Tibial nerve (tissue), 4 donors: ENCODE measurements around the gene ZNF518B. TPM values are rescaled to one million over a fixed set of nuclear protein-coding genes. Genes with fewer than 3 reads are reported as not detected.
"Not testable (repeated sequence)": the region's sequence is repeated elsewhere in the genome, so short reads cannot be mapped to it uniquely, and the experiment has no call there.

Experiments used
- DNase-seq, 2 donors: peaks; one replicate each; pipeline ENCODE4 v3.0.0-alpha.2; 2019; ENCODE audit warnings: low spot score in 2 of 2
- H3K27ac ChIP-seq, 4 donors: fragments of 200-600 bp; sonication (generic) in 3 of 4; one replicate each; pipeline ENCODE4 v1.5.1; 2017 to 2019; ENCODE audit warnings: mild to moderate bottlenecking in 1 of 4
- H3K27me3 ChIP-seq, 2 donors: fragments of 200-600 bp; sonication (generic) in 1 of 2; one replicate each; pipeline versions ENCODE4 v1.5.1 to v1.6.0; 2017 to 2019
- H3K36me3 ChIP-seq, 3 donors: fragments of 200-600 bp; sonication (generic); one replicate each; pipeline ENCODE4 v1.5.1; 2018 to 2019
- H3K4me1 ChIP-seq, 4 donors: fragments of 200-600 bp; sonication (generic) in 3 of 4; one replicate each; pipeline ENCODE4 v1.5.1; 2017 to 2019
- H3K4me3 ChIP-seq, 4 donors: fragments of 200-600 bp; sonication (generic) in 3 of 4; one replicate each; pipeline ENCODE4 v1.5.1; 2017 to 2019; ENCODE audit warnings: mild to moderate bottlenecking in 1 of 4, moderate library complexity in 1 of 4
- H3K9me3 ChIP-seq, 4 donors: fragments of 200-600 bp; sonication (generic) in 3 of 4; one replicate each; pipeline ENCODE4 v1.5.1; 2017 to 2019
- EP300 ChIP-seq, 2 donors: sonication (generic); formaldehyde crosslinking; IDR thresholded peaks; one replicate each; pipeline ENCODE4 v1.6.1; 2017; ENCODE audit warnings: antibody characterized with exemption in 2 of 2, mild to moderate bottlenecking in 1 of 2
- POLR2A ChIP-seq, 2 donors: fragments of 450-650 bp; IDR thresholded peaks; one replicate each; pipeline ENCODE4 v1.6.1; 2017; ENCODE audit warnings: antibody characterized with exemption in 2 of 2, mild to moderate bottlenecking in 2 of 2, moderate library complexity in 2 of 2
- WGBS, 2 donors: methylation state at CpG; one replicate each; pipeline ENCODE4 v1.1.5; 2018; 5-methylcytosine and 5-hydroxymethylcytosine counted together
- total RNA-seq, 4 donors: library from RNA; depleted of rRNA; stranded (reverse); fragments of >200 nt; gene quantifications; one replicate each; pipeline ENCODE4 v1.1.0, GENCODE V29; 2016
- TF ChIP-seq, protein P1 (sequence below), 5 experiments: fragments of 200-600 bp in 3 of 5; fragments of 450-650 bp in 2 of 5; sonication (generic) in 3 of 5; IDR thresholded peaks; one replicate each; pipeline ENCODE4 v1.5.1; 2016 to 2019; ENCODE audit warnings: antibody characterized with exemption in 5 of 5, mild to moderate bottlenecking in 3 of 5, moderate library complexity in 2 of 5

The ZNF518B gene
- total RNA-seq, 4 donors from 2014 or later: 7.5 to 13.5 (median 10.5) TPM

DNA sequence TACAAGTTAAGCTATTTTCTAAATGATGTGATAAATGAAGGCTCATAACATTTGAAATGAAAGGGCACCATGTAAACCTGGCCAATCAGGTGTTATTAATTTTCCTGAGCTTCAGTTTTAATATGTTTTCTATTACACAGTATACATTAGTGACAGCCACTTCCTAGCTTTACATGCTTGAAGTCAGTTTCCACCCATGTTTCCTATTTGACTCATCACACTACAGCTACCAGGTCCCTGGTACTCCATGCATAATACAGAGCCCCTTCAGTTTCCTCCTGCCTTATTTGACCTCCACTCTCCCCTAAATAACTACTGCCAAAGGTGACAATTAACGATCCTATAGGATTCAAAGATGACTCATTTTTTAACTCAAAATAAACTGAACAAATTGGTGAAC, 18.3 kb downstream of the ZNF518B start:
- Histone ChIP-seq H3K9me3 (peaks cover 0 to 38% (median 6%) of the 10 kb centered on the region in 4 donors), H3K4me1 (no peaks in the 10 kb centered on the region), H3K36me3 (peaks cover 0 to 3% (median 0%) of the 10 kb centered on the region in 3 donors), H3K27ac (no peak overlapping the region), H3K4me3 (no peak overlapping the region), H3K27me3 (no peaks in the 10 kb centered on the region)
- TF ChIP-seq, protein P1, sequence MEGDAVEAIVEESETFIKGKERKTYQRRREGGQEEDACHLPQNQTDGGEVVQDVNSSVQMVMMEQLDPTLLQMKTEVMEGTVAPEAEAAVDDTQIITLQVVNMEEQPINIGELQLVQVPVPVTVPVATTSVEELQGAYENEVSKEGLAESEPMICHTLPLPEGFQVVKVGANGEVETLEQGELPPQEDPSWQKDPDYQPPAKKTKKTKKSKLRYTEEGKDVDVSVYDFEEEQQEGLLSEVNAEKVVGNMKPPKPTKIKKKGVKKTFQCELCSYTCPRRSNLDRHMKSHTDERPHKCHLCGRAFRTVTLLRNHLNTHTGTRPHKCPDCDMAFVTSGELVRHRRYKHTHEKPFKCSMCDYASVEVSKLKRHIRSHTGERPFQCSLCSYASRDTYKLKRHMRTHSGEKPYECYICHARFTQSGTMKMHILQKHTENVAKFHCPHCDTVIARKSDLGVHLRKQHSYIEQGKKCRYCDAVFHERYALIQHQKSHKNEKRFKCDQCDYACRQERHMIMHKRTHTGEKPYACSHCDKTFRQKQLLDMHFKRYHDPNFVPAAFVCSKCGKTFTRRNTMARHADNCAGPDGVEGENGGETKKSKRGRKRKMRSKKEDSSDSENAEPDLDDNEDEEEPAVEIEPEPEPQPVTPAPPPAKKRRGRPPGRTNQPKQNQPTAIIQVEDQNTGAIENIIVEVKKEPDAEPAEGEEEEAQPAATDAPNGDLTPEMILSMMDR (IDR thresholded peaks at IDR 0.05): no peak
- TF ChIP-seq POLR2A (IDR thresholded peaks at IDR 0.05): no peak
- TF ChIP-seq EP300 (IDR thresholded peaks at IDR 0.05): no peak
- no peak for DNase-seq
- WGBS, 2 donors: 54 to 61% methylated on average over 1 of the region's 1 CpG

DNA sequence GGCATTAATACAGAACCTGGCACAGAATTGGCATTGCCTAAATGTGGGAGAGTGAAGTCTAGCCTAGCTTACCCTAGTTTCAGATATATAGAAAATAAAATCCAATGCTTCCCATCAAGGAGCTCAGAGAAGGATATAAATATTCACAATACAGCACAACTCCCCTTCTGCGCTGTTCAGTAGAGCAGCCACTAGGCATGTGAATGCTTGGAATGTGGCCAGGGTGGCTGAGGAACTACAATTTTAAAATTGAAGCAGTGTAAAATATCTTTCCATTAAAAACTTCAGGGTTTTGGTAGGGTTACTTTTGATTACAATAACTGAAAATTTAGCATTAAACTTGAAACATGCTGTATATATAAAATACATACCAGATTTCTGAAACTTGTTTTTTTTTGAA, 19.5 kb downstream of the ZNF518B start:
- Histone ChIP-seq H3K27me3 (no peaks in the 10 kb centered on the region), H3K36me3 (no peaks in the 10 kb centered on the region), H3K4me1 (no peaks in the 10 kb centered on the region), H3K9me3 (peaks cover 0 to 26% (median under 1%) of the 10 kb centered on the region in 4 donors), H3K27ac (no peak overlapping the region), H3K4me3 (no peak overlapping the region)
- TF ChIP-seq, protein P1 (IDR thresholded peaks at IDR 0.05): no peak
- TF ChIP-seq POLR2A (IDR thresholded peaks at IDR 0.05) (no peak), EP300 (IDR thresholded peaks at IDR 0.05) (no peak)
- WGBS, 2 donors: 25 to 53% methylated on average over 1 of the region's 1 CpG
- DNase-seq: no peak

DNA sequence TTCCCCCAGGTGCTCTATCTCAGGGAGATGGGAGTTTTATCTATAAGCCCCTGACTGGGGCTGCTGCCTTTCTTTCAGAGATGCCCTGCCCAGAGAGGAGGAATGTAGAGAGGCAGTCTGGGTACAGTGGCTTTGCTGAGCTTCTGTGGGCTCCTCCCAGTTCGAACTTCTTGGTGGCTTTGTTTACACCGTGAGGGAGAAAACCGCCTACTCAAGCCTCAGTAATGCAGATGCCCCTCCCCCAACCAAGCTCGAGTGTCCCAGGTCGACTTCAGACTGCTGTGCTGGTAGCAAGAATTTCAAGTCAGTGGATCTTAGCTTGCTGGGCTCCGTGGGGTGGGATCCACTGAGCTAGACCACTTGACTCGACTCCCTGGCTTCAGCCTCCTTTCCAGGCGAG, 29.5 kb downstream of the ZNF518B start:
- H3K4me1 ChIP-seq, H3K27me3 ChIP-seq, DNase-seq, H3K27ac ChIP-seq, H3K36me3 ChIP-seq, H3K4me3 ChIP-seq: not testable (repeated sequence)
- 71 to 88% methylated on average over 7 to 8 of the region's 8 CpGs for WGBS, 2 donors
- peaks cover 0 to 26% (median 0%) of the 10 kb centered on the region in 4 donors for H3K9me3 ChIP-seq

DNA sequence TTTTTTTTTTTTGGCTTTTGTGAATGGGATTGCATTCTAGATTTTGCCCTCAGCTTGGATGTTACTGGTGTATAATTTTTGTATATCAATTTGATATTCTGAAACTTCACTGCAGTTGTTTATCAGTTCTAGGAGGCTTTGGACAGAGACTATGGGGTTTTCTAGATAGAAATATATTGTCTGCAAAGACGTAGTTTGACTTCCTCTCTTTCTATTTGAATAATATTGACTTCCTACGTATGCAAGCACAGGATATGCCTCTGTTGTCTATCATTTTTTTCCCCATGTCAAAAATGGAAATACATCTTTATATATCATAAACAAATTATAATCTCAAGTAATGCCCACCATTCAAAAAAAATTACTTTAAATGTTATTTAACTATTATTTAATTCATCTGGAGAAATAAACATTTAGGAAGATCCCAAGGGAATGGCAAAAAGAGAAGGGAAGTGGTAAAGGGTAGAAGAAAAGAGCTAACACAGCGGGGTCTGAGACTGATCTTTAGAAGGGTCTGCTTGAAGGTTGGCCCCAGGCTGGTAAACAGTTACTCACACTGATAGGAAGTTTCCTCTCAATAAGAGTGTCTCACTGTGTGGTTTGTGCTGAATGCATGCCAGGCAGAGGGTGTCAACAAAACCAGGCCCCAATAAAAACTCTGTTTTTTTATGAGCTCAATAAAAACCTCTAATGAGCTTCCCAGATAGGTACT, 35.7 kb downstream of the ZNF518B start:
- Histone ChIP-seq H3K4me1 (no peaks in the 10 kb centered on the region), H3K9me3 (peaks cover 0 to 13% (median 0%) of the 10 kb centered on the region in 4 donors), H3K27ac (no peak overlapping the region), H3K4me3 (no peak overlapping the region), H3K36me3 (no peaks in the 10 kb centered on the region), H3K27me3 (no peaks in the 10 kb centered on the region)
- no peak for TF ChIP-seq EP300 (IDR thresholded peaks at IDR 0.05)
- TF ChIP-seq, protein P1 (IDR thresholded peaks at IDR 0.05): no peak
- TF ChIP-seq POLR2A (IDR thresholded peaks at IDR 0.05): no peak
- no peak for DNase-seq
- WGBS, 2 donors: 40 to 44% methylated on average over 3 of the region's 3 CpGs

DNA sequence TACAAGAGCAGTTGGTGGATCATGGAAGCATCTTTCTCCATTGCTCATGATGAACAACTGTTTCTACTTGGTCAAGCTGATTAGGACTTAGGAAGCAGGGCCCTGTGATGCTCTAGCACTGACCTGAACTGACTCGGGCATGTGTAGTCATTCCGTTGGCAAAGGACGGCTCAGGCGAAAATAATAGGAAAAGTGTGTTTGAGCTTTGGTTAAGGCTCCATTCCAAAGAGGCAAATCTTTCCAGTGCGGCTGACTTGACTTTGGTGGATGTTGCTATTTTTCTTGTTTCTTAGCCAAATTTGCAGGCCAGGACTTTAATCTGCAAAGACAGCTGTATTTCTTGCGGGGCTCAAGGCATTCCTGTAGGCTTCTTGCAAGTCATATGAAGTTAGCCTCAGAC, 39.5 kb downstream of the ZNF518B start:
- 73 to 78% methylated on average over 6 of the region's 6 CpGs for WGBS, 2 donors

More for the DNA sequence above, 39.5 kb downstream of the ZNF518B start:
- no peak overlapping the region for H3K4me3 ChIP-seq
- no peaks in the 10 kb centered on the region for H3K27me3 ChIP-seq
- H3K36me3 ChIP-seq: no peaks in the 10 kb centered on the region
- TF ChIP-seq POLR2A (IDR thresholded peaks at IDR 0.05) (no peak), EP300 (IDR thresholded peaks at IDR 0.05) (no peak)
- TF ChIP-seq, protein P1 (IDR thresholded peaks at IDR 0.05): no peak
- H3K27ac ChIP-seq: no peak overlapping the region
- no peaks in the 10 kb centered on the region for H3K4me1 ChIP-seq
- H3K9me3 ChIP-seq: peaks cover 0 to 8% (median 0%) of the 10 kb centered on the region in 4 donors
- peak in 1 of 2 donors; percentile 6 for DNase-seq
